Measurements from ENCODE around the gene CYP3A4.
A peak's percentile ranks its signal among the peaks of the same experiment; 100 is the strongest.
"Not testable (repeated sequence)": the region's sequence is repeated elsewhere in the genome, so short reads cannot be mapped to it uniquely, and the experiment has no call there.

CYP3A4 gene

DNA sequence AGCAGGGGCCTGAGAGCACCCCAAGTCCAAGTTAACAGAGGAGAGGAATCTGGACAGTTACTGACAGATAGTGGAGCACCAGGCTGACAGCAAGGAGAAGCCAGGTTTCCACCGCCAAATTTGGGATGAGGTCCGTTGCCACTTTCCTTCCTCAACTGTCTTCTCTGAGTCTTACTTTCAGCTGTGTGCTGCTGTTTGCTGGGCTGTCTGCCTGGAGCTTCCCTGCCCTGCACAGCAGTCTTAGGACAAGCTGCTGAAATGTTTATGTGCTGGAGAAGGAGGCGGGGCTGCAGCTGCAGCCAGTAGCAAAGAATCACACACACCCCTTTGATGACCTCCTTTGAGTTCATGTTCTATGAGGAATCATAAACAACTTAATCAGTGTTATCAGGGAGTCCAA lies 31.6 kb downstream of the CYP3A4 start:
- DNase-seq (ENCODE audit: low spot score) = no peak

- DNase-seq (ENCODE audit: low spot score) = peak; percentile 62
Observed at GRCh38 chr7:99751322-99752052, 32.5 kb downstream of the CYP3A4 start.

DNA sequence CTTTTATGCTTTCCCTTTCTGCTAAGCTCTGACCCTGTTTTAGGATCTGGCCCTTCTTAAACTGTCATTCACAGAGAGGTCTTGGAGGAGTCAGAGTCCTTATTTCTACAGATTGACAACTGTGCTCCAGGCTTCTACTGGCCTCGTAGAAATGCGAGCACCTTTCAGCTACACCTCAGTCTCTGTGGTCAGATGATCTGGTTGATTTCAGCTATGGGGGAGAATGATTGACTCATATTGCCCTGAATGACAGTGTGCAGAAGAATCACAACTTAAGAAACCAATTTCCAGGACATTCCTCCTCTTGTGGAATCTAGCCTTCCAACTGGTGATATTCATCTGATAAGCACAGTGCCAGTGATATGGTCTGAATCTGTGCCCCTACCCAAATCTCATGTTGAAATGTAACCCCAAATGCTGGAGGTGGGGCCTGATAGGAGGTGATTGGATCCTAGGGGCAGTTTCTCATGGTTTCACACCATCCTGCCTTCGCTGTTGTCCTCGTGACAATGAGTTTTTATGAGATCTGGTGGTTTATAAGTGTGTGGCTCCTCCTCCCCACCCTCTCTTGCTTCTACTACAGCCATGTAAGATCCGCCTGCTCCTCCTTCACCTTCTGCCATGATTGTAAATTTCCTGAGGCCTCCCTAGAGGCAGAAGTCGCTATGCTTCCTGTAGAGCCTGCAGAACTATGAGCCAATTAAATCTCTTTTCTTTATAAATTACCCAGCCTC lies 35.0 kb downstream of the CYP3A4 start:
- no peak for DNase-seq (ENCODE audit: low spot score)

DNA sequence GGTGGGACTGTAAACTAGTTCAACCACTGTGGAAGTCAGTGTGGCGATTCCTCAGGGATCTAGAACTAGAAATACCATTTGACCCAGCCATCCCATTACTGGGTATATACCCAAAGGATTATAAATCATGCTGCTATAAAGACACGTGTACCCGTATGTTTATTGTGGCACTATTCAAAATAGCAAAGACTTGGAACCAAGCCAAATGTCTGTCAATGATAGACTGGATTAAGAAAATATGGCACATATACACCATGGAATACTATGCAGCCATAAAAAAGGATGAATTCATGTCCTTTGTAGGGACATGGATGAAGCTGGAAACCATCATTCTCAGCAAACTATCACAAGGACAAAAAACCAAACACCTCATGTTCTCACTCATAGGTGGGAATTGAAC lies 37.1 kb downstream of the CYP3A4 start:
- not testable (repeated sequence) for DNase-seq (ENCODE audit: low spot score)

- not testable (repeated sequence) for DNase-seq (ENCODE audit: low spot score)
Observed at GRCh38 chr7:99745395-99745794, 38.6 kb downstream of the CYP3A4 start.

GRCh38 chr7:99742737-99743394 lies 41.1 kb downstream of the CYP3A4 start:
- DNase-seq (ENCODE audit: low spot score) = no peak

DNA sequence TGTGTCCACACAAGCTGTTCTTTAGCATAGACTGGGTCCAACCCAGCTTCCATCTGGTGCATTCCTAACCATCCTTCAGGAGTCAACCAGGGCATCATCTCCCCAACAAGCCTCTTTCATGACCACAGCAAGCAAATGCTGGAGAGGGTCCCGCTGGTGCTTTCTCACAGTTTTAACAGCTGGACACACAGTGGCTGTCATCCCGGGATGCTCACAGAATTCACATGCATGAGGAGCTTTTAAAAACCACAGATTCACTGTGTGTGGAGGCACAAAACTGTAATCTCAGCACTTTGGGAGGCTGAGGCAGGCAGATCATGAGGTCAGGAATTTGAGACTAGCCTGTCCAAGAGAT lies 42.6 kb downstream of the CYP3A4 start:
- DNase-seq (ENCODE audit: low spot score) = no peak

GRCh38 chr7:99740573-99741440 lies 43.2 kb downstream of the CYP3A4 start:
- no peak for DNase-seq (ENCODE audit: low spot score)

DNA sequence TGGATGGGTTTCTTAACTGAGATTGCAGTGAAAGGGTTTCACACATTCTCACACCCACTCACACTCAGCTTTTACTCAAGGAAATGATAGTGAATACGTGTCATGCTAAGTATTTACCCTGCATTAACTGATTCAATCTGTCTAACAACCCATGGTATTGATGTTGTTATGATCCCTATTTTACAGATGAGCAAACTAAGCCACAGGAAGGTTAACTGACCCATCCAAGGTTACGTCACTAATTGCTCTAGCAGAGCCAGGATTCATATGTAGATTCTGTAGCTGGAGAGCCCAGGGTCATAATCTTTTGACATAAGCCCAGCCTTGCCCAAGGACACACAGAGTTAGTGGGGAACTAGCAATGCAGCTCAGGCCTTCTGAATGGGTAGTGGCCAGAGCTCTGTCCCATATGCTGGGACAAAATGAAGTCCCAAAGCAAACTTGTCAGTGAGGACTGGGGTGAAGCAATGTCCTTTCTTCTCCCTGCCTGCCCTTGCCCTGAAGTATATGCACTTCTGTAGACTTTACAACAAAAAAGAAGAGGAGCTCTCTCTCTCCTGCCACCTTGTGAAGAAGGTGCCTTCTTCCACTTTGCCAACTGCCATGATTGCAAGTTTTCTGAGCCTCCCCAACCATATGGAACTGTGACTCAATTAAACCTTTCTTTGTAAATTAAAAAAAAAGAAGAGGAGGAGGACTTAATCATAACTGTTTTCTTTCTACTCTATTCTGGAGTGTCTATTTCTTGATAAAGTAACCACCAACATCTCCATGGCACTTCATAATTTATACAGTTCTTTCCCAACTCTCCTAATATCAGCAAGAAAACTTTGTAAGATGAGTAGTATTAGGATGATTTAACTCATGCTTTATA lies 44.0 kb downstream of the CYP3A4 start:
- DNase-seq (ENCODE audit: low spot score) = no peak

DNA sequence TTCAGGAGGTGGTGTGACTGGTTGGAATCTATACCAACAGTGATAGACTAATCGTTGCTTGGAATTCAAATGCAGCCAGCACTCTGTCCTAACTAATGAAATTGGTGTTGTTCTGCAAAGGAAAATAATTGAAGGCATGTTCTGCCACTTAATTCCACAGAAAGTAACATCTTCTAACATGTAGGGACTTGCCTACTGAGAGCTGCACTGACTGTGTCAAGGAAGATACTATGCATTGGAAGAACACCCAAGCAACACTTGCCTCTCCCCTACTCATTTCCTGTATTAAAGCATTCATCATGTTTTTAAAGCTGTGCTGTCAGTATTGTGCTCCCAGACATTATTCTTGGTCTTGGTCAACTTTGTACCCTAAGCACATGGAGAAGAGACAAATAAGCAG lies 46.3 kb downstream of the CYP3A4 start:
- DNase-seq (ENCODE audit: low spot score) = no peak

GRCh38 chr7:99736667-99737066 lies 47.3 kb downstream of the CYP3A4 start:
- DNase-seq (ENCODE audit: low spot score) = not testable (repeated sequence)

DNA sequence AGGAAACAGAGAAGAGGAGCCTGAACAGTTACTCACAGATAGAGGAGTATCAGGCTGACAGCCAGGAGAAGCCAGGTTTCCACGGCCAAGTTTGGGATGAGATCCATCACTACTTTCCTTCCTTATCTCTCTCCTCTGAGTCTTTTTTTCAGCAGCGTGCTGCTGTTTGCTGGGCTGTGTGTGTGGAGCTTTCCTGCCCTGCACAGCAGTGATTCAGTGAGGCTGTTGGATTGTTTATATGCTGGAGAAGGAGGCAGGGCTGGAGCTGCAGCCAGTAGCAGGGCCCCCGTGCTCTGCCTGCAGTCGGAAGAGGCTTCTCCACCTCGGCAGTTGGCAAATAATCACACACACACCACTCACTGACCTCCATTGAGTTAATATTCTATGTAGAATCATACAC lies 49.0 kb downstream of the CYP3A4 start, which contains the start of gene CYP3A7:
TSS of gene CYP3A7 (minus strand) at position 210 of the 400 bp plus-strand sequence. CDS start at position 107, 103 bp downstream.
- no peak for DNase-seq (ENCODE audit: low spot score)

- DNase-seq (ENCODE audit: low spot score) = peak; percentile 35
Observed at GRCh38 chr7:99733448-99733847, 50.5 kb downstream of the CYP3A4 start.

GRCh38 chr7:99733003-99733402 lies 51.0 kb downstream of the CYP3A4 start:
- DNase-seq (ENCODE audit: low spot score) = no peak

GRCh38 chr7:99731638-99732374 lies 52.2 kb downstream of the CYP3A4 start:
- no peak for DNase-seq (ENCODE audit: low spot score)

DNA sequence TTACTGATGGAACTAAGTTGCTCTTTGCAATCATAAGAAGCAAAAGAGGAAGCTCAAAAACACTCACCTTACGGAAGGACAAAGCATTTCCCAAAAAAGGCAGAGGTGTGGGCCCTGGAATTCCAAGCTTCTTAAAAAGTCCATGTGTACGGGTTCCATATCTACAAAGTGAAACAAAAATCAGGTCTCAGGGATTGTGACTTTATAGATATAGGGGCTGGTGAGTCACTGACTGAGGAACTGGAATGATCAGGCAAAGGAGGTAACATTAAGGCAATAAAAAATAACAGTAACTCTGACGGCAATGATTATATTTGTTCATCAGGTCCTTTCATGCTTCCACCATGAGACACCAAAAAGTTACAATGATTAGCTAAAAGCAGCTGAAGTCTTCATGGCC lies 53.0 kb downstream of the CYP3A4 start:
- DNase-seq (ENCODE audit: low spot score) = no peak

- DNase-seq (ENCODE audit: low spot score) = no peak
Observed at GRCh38 chr7:99730238-99730810, 53.7 kb downstream of the CYP3A4 start.

- no peak for DNase-seq (ENCODE audit: low spot score)
Observed at GRCh38 chr7:99729486-99730237, 54.3 kb downstream of the CYP3A4 start.

DNA sequence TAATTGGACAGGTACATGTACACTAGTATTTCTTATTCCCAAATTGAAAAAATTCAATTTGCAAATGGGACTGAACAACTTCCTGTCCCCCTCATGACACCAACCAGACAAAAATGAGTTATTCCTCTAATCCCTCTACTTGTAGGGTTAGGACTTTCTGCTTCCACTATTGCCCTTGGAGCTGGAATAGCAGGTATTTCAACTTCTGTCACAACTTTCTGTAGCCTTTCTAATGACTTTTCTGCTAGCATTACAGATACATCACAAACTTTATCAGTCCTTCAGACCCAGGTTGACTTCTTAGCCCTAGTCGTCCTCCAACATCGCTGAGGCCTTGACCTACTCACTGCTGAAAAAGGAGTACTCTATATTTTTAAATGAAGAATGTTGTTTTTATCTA lies 55.4 kb downstream of the CYP3A4 start:
- DNase-seq (ENCODE audit: low spot score) = no peak
